Measurements from ENCODE around the gene ABCB7. TPM values are rescaled to one million over a fixed set of nuclear protein-coding genes. Genes with fewer than 3 reads are reported as not detected.
"Not testable (repeated sequence)": the region's sequence is repeated elsewhere in the genome, so short reads cannot be mapped to it uniquely, and the experiment has no call there.

ABCB7 gene
- total RNA-seq, result 10 to 100 TPM; 25.6 to 28.6 (median 27.3) TPM
- polyA plus RNA-seq, result 15.6 TPM
- long read RNA-seq, donor 1, full-length matches to known transcripts, result 47 of 56 reads
- long read RNA-seq, donor 1, partial matches to known transcripts, result 3 of 56 reads
- long read RNA-seq, donor 1, other reads (novel, unspliced or antisense), result 6 of 56 reads
- long read RNA-seq, donor 2, full-length matches to known transcripts, result 12 of 18 reads
- long read RNA-seq, donor 2, partial matches to known transcripts, result 1 of 18 reads
- long read RNA-seq, donor 2, other reads (novel, unspliced or antisense), result 5 of 18 reads
- long read RNA-seq, donor 3, full-length matches to known transcripts, result 122 of 144 reads
- long read RNA-seq, donor 3, partial matches to known transcripts, result 11 of 144 reads
- long read RNA-seq, donor 3, other reads (novel, unspliced or antisense), result 11 of 144 reads
- long read RNA-seq, donor 4, full-length matches to known transcripts, result 23 of 29 reads
- long read RNA-seq, donor 4, partial matches to known transcripts, result 1 of 29 reads
- long read RNA-seq, donor 4, other reads (novel, unspliced or antisense), result 5 of 29 reads

DNA sequence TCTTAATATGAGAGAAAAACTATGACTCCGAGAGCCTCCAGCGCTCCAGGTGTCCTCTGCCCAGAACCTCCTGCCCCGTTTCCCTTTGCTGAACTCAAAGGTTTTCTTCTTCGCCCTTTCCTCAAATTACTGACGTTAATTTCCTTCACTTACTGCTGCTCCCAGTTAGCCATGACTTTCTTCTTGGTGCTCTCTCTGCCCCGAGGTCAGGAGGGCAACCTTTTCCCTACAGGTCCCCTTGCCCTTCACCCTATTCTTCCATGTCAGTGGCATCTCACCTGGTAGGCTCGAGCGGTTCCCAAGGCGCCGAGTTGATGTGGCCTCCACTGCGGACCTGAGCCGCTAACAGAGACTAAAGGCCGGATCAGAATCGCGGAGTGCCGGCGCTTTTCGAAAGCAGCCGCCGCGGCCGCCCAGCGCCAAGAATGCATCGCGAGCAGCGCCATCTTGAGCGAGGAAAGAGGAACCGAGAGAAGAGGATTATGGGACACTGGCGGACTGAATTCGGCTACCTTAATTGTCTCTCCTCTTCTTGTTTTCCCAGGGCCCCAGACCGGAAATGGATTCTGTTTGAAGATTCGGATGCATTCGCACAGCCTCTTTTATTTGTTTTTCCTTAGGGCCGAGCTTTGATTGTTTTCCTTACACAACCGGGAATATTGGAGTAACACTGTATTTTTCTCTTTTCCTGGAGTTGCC is at the start of gene ABCB7:
TSS of gene ABCB7 (minus strand) at position 457 of the 699 bp plus-strand sequence. CDS start at position 446, 11 bp downstream.
- no peaks in the 10 kb centered on the region for H3K9me3 ChIP-seq (ENCODE audit: control insufficient read depth, low read length)
- ATAC-seq, result peak; percentile 92 to 94
- DNase-seq, result peak; percentile 44 to 78 (median 73)
- peak within 1 kb of the TSS; percentile 99 for H3K27ac ChIP-seq (ENCODE audit: low read length)
- under 1% methylated on average over 35 of the region's 35 CpGs for WGBS
- H3K4me1 ChIP-seq (ENCODE audit: control insufficient read depth, insufficient read depth, low read length), result no peaks in the 10 kb centered on the region
- peak within 1 kb of the TSS; percentile 97 for H3K4me3 ChIP-seq (ENCODE audit: low read length)
- no peaks in the 10 kb centered on the region for H3K27me3 ChIP-seq (ENCODE audit: control insufficient read depth, insufficient read depth)
- intact Hi-C loops (cut with DNase I), result no loop called here

DNA sequence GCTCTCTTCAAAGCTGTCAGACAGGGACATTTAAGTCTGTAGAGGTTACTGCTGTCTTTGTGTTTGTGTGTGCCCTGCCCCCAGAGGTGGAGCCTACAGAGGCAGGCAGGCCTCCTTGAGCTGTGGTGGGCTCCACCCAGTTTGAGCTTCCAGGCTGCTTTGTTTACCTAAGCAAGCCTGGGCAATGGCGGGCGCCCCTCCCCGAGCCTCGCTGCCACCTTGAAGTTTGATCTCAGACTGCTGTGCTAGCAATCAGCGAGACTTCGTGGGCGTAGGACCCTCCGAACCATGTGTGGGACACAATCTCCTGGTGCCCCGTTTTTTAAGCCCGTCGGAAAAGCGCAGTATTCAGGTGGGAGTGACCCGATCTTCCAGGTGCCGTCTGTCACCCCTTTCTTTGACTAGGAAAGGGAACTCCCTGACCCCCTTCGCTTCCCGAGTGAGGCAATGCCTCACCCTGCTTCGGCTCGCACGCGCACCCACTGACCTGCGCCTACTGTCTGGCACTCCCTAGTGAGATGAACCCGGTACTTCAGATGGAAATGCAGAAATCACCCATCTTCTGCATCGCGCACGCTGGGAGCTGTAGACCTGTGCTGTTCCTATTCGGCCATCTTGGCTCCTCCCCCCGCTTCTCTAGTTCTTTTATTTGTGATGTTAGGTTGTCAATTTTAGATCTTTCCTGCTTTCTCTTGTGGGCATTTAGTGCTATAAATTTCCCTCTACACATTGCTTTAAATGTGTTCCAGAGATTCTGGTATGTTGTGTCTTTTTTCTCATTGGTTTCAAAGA is 32.5 kb upstream of the ABCB7 start:
- H3K4me3 ChIP-seq (ENCODE audit: low read length); DNase-seq; intact Hi-C loops (cut with DNase I); ATAC-seq; H3K4me1 ChIP-seq (ENCODE audit: control insufficient read depth, insufficient read depth, low read length); H3K9me3 ChIP-seq (ENCODE audit: control insufficient read depth, low read length); H3K27me3 ChIP-seq (ENCODE audit: control insufficient read depth, insufficient read depth); H3K27ac ChIP-seq (ENCODE audit: low read length): not testable (repeated sequence)
- 90% methylated on average over 27 of the region's 27 CpGs for WGBS

DNA sequence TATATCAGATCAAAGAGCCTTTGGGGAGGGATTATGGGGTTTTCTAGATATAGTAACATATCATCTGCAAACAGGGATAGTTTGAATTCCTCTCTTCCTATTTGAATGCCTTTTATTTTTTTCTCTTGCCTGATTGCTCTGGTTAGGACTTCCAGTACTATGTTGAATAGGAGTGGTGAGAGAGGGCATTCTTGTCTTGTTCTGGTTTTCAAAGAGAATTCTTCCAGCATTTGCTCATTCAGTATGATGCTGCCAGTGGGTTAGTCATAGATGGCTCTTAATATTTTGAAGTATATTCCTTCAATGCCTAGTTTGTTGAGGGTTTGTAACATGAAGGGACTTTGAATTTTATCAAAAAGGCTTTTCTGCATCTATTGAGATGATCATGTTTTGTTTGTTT is 25.6 kb upstream of the ABCB7 start:
- no peak overlapping the region for H3K4me3 ChIP-seq (ENCODE audit: low read length)
- no peaks in the 10 kb centered on the region for H3K4me1 ChIP-seq (ENCODE audit: control insufficient read depth, insufficient read depth, low read length)
- DNase-seq (no peak), ATAC-seq (no peak)
- H3K27me3 ChIP-seq (ENCODE audit: control insufficient read depth, insufficient read depth), result no peaks in the 10 kb centered on the region
- H3K9me3 ChIP-seq (ENCODE audit: control insufficient read depth, low read length), result no peaks in the 10 kb centered on the region
- intact Hi-C loops (cut with DNase I), result no loop called here
- no peak overlapping the region for H3K27ac ChIP-seq (ENCODE audit: low read length)

DNA sequence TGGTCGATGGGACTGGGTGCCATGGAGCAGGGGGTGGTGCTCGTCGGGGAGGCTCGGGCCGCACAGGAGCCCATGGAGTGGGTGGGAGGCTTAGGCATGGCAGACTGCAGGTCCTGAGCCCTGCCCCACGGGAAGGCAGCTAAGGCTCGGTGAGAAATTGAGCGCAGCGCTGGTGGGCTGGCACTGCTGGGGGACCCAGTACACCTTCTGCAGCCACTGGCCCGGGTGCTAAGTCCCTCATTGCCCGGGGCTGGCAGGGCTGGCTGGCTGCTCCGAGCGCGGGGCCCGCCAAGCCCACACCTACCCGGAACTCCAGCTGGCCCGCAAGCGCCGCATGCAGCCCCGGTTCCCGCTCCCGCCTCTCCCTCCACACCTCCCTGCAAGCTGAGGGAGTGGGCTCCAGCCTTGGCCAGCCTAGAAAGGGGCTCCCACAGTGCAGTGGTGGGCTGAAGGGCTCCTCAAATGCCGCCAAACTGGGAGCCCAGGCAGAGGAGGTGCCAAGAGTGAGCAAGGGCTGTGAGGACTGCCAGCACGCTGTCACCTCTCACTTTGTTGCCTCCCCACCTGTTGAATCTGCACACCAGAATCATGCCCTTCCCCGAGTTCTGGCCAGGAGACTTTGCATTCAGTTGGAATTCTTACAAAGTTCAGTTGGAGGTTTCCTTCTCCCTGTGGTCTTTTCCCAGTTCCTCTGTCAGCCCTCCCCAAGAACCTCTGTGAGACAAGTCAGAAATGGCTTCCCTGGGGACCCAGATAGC is 23.6 kb upstream of the ABCB7 start:
- H3K9me3 ChIP-seq (ENCODE audit: control insufficient read depth, low read length); H3K27me3 ChIP-seq (ENCODE audit: control insufficient read depth, insufficient read depth); ATAC-seq; H3K27ac ChIP-seq (ENCODE audit: low read length); H3K4me1 ChIP-seq (ENCODE audit: control insufficient read depth, insufficient read depth, low read length); intact Hi-C loops (cut with DNase I); DNase-seq; H3K4me3 ChIP-seq (ENCODE audit: low read length): not testable (repeated sequence)
- 87% methylated on average over 12 of the region's 25 CpGs for WGBS

DNA sequence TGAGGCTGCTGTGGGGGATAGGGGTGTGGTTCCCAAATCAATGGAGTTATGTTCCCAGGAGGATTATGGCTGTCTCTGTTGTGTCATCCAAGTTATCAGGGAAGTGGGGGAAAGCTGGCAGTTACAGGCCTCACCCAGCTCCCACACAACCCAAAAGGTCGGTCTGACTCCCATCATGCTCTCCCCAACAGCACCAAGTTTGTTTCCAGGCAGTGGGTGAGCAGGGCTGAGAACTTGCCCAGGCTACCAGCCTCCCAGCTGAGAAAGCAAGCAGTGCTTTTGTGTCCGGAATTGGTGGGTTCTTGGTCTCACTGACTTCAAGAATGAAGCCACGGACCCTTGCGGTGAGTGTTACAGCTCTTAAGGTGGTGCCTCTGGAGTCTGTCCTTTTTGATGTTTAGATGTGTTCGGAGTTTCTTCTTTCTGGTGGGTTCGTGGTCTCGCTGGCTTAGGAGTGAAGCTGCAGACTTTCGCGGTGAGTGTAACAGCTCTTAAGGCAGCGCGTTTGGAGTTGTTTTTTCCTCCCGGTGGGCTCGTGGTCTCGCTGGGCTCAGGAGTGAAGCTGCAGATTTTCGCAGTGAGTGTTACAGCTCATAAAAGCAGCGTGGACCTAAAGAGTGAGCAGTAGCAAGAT is 16.3 kb upstream of the ABCB7 start:
- H3K27ac ChIP-seq (ENCODE audit: low read length); ATAC-seq; H3K27me3 ChIP-seq (ENCODE audit: control insufficient read depth, insufficient read depth); DNase-seq; H3K9me3 ChIP-seq (ENCODE audit: control insufficient read depth, low read length); H3K4me1 ChIP-seq (ENCODE audit: control insufficient read depth, insufficient read depth, low read length); H3K4me3 ChIP-seq (ENCODE audit: low read length); intact Hi-C loops (cut with DNase I): not testable (repeated sequence)
- WGBS, result 91% methylated on average over 16 of the region's 16 CpGs

DNA sequence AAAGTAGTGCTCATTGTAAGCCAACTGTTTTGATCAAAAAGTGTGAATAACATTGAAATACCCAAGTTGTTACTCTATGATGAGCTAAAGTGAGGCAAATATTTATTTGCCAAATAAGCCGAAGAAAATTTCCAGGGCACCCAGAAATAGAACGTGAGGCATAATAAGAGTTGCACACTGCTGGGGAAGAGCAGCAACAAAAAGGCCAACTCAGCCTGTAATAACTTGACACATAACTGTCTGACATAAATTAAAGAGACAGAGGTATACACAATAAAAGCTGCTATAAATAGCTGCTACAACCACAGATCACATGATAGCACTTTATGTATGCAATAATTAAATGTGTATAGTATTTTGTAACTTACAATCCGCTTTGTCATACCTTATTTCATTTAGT is 2.0 kb upstream of the ABCB7 start:
- 82% methylated on average over 3 of the region's 3 CpGs for WGBS
- intact Hi-C loops (cut with DNase I), result no loop called here
- ATAC-seq (no peak), DNase-seq (no peak)
- H3K27ac ChIP-seq (ENCODE audit: low read length), result no peak overlapping the region
- no peaks in the 10 kb centered on the region for H3K27me3 ChIP-seq (ENCODE audit: control insufficient read depth, insufficient read depth)
- H3K9me3 ChIP-seq (ENCODE audit: control insufficient read depth, low read length), result no peaks in the 10 kb centered on the region
- H3K4me1 ChIP-seq (ENCODE audit: control insufficient read depth, insufficient read depth, low read length), result no peaks in the 10 kb centered on the region
- H3K4me3 ChIP-seq (ENCODE audit: low read length), result no peak overlapping the region

DNA sequence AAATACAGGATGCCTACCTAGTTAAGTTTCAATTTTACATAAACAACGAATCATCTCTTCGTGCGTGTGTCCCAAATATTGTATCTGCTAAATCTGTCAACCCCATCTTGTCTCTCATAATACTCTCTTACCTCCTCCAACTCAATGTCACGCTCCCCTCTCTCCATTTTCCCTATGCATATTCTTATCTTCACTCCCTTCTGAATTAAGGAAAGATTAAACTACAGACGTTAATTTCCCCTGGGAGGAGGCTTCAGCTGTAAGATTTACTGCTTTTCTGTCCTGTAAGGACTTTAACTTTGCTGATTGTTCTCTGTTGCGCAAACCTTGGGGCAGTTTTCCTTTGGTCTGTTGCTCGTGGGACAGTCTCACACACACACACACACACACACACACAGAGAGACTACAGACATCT is 455 bp upstream of the ABCB7 start:
- intact Hi-C loops (cut with DNase I), result no loop called here
- DNase-seq, result no peak
- H3K27ac ChIP-seq (ENCODE audit: low read length), result peak overlapping the region; percentile 99
- no peaks in the 10 kb centered on the region for H3K27me3 ChIP-seq (ENCODE audit: control insufficient read depth, insufficient read depth)
- H3K9me3 ChIP-seq (ENCODE audit: control insufficient read depth, low read length), result no peaks in the 10 kb centered on the region
- H3K4me1 ChIP-seq (ENCODE audit: control insufficient read depth, insufficient read depth, low read length), result no peaks in the 10 kb centered on the region
- 8% methylated on average over 7 of the region's 7 CpGs for WGBS
- ATAC-seq, result peak in 1 of 2 donors; percentile 58
- peak overlapping the region; percentile 97 for H3K4me3 ChIP-seq (ENCODE audit: low read length)

DNA sequence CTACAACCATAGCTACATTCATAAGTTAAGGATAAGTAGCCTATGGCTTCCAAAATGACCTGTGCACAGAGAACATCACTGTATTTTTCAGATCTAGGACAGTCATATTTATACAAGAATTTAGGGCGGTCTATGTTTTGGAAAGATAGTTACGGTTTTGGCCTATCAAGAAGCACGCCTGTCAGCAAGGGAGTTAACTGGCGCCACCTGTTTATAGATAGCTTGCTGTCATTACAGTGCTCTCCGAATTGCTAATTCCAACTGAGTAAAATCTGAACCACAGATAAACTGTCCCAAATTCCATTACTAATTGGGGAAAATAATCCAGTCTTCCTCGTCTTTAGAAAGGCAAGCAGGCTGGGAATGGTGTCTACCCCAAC is 646 bp downstream of the ABCB7 start:
- Histone ChIP-seq H3K27me3 (ENCODE audit: control insufficient read depth, insufficient read depth) (no peaks in the 10 kb centered on the region), H3K9me3 (ENCODE audit: control insufficient read depth, low read length) (no peaks in the 10 kb centered on the region), H3K4me3 (ENCODE audit: low read length) (peak overlapping the region; percentile 97), H3K4me1 (ENCODE audit: control insufficient read depth, insufficient read depth, low read length) (no peaks in the 10 kb centered on the region), H3K27ac (ENCODE audit: low read length) (peak overlapping the region; percentile 99)
- no peak for DNase-seq
- peak; percentile 32 to 43 for ATAC-seq
- WGBS, result 0% methylated on average over 6 of the region's 6 CpGs
- intact Hi-C loops (cut with DNase I), result no loop called here

DNA sequence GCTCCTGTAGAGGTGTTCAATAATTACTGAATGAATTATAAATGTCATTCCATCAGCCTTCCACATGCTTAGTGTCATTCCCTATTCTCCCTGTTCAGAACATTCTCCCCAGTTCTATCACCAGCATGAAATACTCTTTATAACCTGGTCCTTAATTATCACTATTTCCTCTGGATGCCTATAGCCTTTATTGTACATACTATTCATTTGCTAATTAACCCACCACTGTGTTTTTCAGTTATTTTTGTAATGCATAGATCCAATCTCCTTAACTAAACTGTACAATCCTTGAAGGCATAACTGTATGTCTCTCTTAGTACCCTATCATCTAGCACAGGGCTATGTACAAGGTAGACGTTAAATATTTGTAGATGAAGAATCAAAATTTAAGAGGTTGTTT is 1.2 kb downstream of the ABCB7 start:
- H3K27ac ChIP-seq (ENCODE audit: low read length), result no peak overlapping the region
- ATAC-seq, result no peak
- no peaks in the 10 kb centered on the region for H3K9me3 ChIP-seq (ENCODE audit: control insufficient read depth, low read length)
- no peaks in the 10 kb centered on the region for H3K4me1 ChIP-seq (ENCODE audit: control insufficient read depth, insufficient read depth, low read length)
- no peak for DNase-seq
- WGBS, result 44% methylated on average over 1 of the region's 1 CpG
- H3K4me3 ChIP-seq (ENCODE audit: low read length), result peak overlapping the region; percentile 97
- intact Hi-C loops (cut with DNase I), result no loop called here
- H3K27me3 ChIP-seq (ENCODE audit: control insufficient read depth, insufficient read depth), result no peaks in the 10 kb centered on the region
